Glutamatergic neuron (in vitro differentiated cells): ENCODE data around the gene CCDC197. TPM values are rescaled to one million over a fixed set of nuclear protein-coding genes. Genes with fewer than 3 reads are reported as not detected.

Experiments used
- DNase-seq: peaks from one replicate; pipeline ENCODE4 v3.0.0; 2022
- H3K27ac Mint-ChIP-seq: one replicate; pipeline ENCODE4 v1.8.0; 2020; ENCODE audit warnings: mild to moderate bottlenecking, mixed read lengths, inconsistent platforms; ENCODE audit not compliant: unreplicated experiment
- H3K27me3 Mint-ChIP-seq: one replicate; pipeline ENCODE4 v1.8.0; 2020; ENCODE audit warnings: mild to moderate bottlenecking, moderate library complexity, mixed read lengths, inconsistent platforms; ENCODE audit not compliant: unreplicated experiment
- H3K36me3 Mint-ChIP-seq: one replicate; pipeline ENCODE4 v1.8.0; 2020; ENCODE audit warnings: mild to moderate bottlenecking, mixed read lengths, inconsistent platforms; ENCODE audit not compliant: unreplicated experiment
- H3K4me1 Mint-ChIP-seq: one replicate; pipeline ENCODE4 v1.8.0; 2020; ENCODE audit warnings: mild to moderate bottlenecking, low read depth, mixed read lengths, inconsistent platforms; ENCODE audit not compliant: unreplicated experiment
- H3K4me3 Mint-ChIP-seq: one replicate; pipeline ENCODE4 v1.8.0; 2020; ENCODE audit warnings: mild to moderate bottlenecking, mixed read lengths, inconsistent platforms; ENCODE audit not compliant: unreplicated experiment
- H3K9me3 Mint-ChIP-seq: one replicate; pipeline ENCODE4 v1.8.0; 2020; ENCODE audit warnings: mild to moderate bottlenecking, moderate library complexity, mixed read lengths, inconsistent platforms; ENCODE audit not compliant: unreplicated experiment
- CTCF ChIP-seq: fragments of 200-600 bp; sonication (generic); IDR thresholded peaks from one replicate; pipeline ENCODE4 v1.5.0; 2021; ENCODE audit not compliant: partially characterized antibody, unreplicated experiment
- total RNA-seq: library from RNA; stranded (reverse); fragmentation: NEBNext Ultra II Directional; extraction: Animal tissue kit (Norgen Biotek cat#: 25700); gene quantifications from one replicate; pipeline ENCODE4 v1.2.1, GENCODE V29; 2021; ENCODE audit not compliant: unreplicated experiment

CCDC197 gene
- total RNA-seq, 1 donor from 2014 or later, result not detected

GRCh38 chr14:93964820-93965286, 32.2 kb upstream of the CCDC197 start:
- DNase-seq, result no peak
- no peak for TF ChIP-seq CTCF
- Mint-ChIP-seq H3K27me3 (peaks cover 6% of the 10 kb centered on the region), H3K27ac (no peak overlapping the region), H3K9me3 (peaks cover 13% of the 10 kb centered on the region), H3K4me1 (peaks cover 24% of the 10 kb centered on the region), H3K4me3 (peak overlapping the region; percentile 8), H3K36me3 (no peaks in the 10 kb centered on the region)

GRCh38 chr14:93965287-93965821, 31.7 kb upstream of the CCDC197 start:
- Mint-ChIP-seq H3K27ac (no peak overlapping the region), H3K36me3 (no peaks in the 10 kb centered on the region), H3K9me3 (peaks cover 15% of the 10 kb centered on the region), H3K27me3 (peaks cover 6% of the 10 kb centered on the region), H3K4me1 (peaks cover 28% of the 10 kb centered on the region), H3K4me3 (no peak overlapping the region)
- DNase-seq, result no peak
- TF ChIP-seq CTCF, result no peak

GRCh38 chr14:93965946-93966474, 31.1 kb upstream of the CCDC197 start:
- no peak for DNase-seq
- Mint-ChIP-seq H3K27ac (no peak overlapping the region), H3K4me1 (peaks cover 34% of the 10 kb centered on the region), H3K4me3 (no peak overlapping the region), H3K36me3 (no peaks in the 10 kb centered on the region), H3K27me3 (peaks cover 11% of the 10 kb centered on the region), H3K9me3 (peaks cover 20% of the 10 kb centered on the region)
- no peak for TF ChIP-seq CTCF

GRCh38 chr14:93967637-93968250, 29.4 kb upstream of the CCDC197 start:
- Mint-ChIP-seq H3K4me1 (peaks cover 43% of the 10 kb centered on the region), H3K9me3 (peaks cover 24% of the 10 kb centered on the region), H3K36me3 (no peaks in the 10 kb centered on the region), H3K4me3 (no peak overlapping the region), H3K27me3 (peaks cover 14% of the 10 kb centered on the region), H3K27ac (no peak overlapping the region)
- DNase-seq, result no peak
- TF ChIP-seq CTCF, result no peak
